Lung (tissue), 12 donors: ENCODE results near the gene P2RX1. TPM values are rescaled to one million over a fixed set of nuclear protein-coding genes. Genes with fewer than 3 reads are reported as not detected.

Source experiments
- ATAC-seq: fragments of 200-7000 bp; cut with Tn5 transposase; one replicate; pipeline ENCODE4 v1.9.1; 2020; ENCODE audit warnings: moderate number of reproducible peaks; ENCODE audit not compliant: insufficient read depth, low FRiP score
- DNase-seq, 3 donors: peaks; one replicate each; pipeline ENCODE4 v3.0.0-alpha.2; 2013 to 2017
- H3K27ac ChIP-seq, 2 donors: one replicate each; pipeline ENCODE4 v1.5.1; 2013; ENCODE audit warnings: mild to moderate bottlenecking in 2 of 2, moderate library complexity in 2 of 2, control low read depth in 1 of 2, inconsistent platforms in 1 of 2, low read depth in 1 of 2, low read length in 1 of 2
- H3K27me3 ChIP-seq, 3 donors: one replicate each; pipeline ENCODE4 v1.5.1; 2013; ENCODE audit warnings: low read length in 2 of 3; ENCODE audit not compliant: control insufficient read depth in 3 of 3, insufficient read depth in 3 of 3
- H3K36me3 ChIP-seq, 4 donors: one replicate each; pipeline ENCODE4 v1.5.1; 2013; ENCODE audit warnings: low read length in 4 of 4, mild to moderate bottlenecking in 1 of 4, moderate library complexity in 1 of 4; ENCODE audit not compliant: control insufficient read depth in 4 of 4, insufficient read depth in 4 of 4
- H3K4me1 ChIP-seq, 5 donors: one replicate each; pipeline ENCODE4 v1.5.1; 2013; ENCODE audit warnings: low read length in 5 of 5, mild to moderate bottlenecking in 2 of 5, moderate library complexity in 1 of 5; ENCODE audit not compliant: control insufficient read depth in 5 of 5, insufficient read depth in 5 of 5
- H3K4me3 ChIP-seq: one replicate; pipeline ENCODE4 v1.5.1; 2013; ENCODE audit warnings: mild to moderate bottlenecking, control low read depth, moderate library complexity
- H3K9ac ChIP-seq, 2 donors: one replicate each; pipeline ENCODE4 v1.5.1; 2013; ENCODE audit warnings: low read length in 2 of 2, control low read depth in 1 of 2; ENCODE audit not compliant: insufficient read depth in 1 of 2
- H3K9me3 ChIP-seq, 4 donors: one replicate each; pipeline ENCODE4 v1.5.1; 2013; ENCODE audit warnings: low read length in 3 of 4, mild to moderate bottlenecking in 1 of 4, moderate library complexity in 1 of 4; ENCODE audit not compliant: control insufficient read depth in 4 of 4, insufficient read depth in 3 of 4
- CTCF ChIP-seq: IDR thresholded peaks from 2 replicates; pipeline ENCODE4 v1.5.1; 2012; ENCODE audit warnings: mild to moderate bottlenecking; ENCODE audit errors: control extremely low read depth, extremely low read depth
- WGBS, 2 donors: extraction: QIAGEN DNeasy Blood & Tissue Kit; methylation state at CpG; one replicate each; pipeline ENCODE4 v1.1.7; 2013; 5-methylcytosine and 5-hydroxymethylcytosine counted together
- polyA plus RNA-seq, 2 donors: library from polyadenylated mRNA; stranded (reverse); fragments of 200-250 nt; gene quantifications; one replicate each; pipeline ENCODE4 v1.2.1, GENCODE V29; 2013
- total RNA-seq, 2 donors: library from RNA; depleted of rRNA in 1 of 2; stranded (reverse); fragments of >200 nt in 1 of 2; gene quantifications; one replicate each; pipeline ENCODE4 v1.2.1, GENCODE V29; 2014 to 2021
- donor health status: control.
- donor health status: control.
- donor health status: Bipolar disorder and iron deficiency.
- donor health status: healthy.
- donor health status: DM: yes; HTN: yes; CAD: no.

P2RX1 gene
- total and polyA plus RNA-seq, 4 donors, result 4.6 to 16.4 (median 10.5) TPM

- Histone ChIP-seq H3K9ac (no peak overlapping the region), H3K27me3 (no peaks in the 10 kb centered on the region), H3K36me3 (peaks cover 0 to 11% (median 0%) of the 10 kb centered on the region in 4 donors), H3K4me3 (no peak overlapping the region), H3K4me1 (peaks cover 0 to 19% (median 0%) of the 10 kb centered on the region in 5 donors), H3K9me3 (no peaks in the 10 kb centered on the region), H3K27ac (no peak overlapping the region)
- TF ChIP-seq CTCF, result no peak
- ATAC-seq (no peak), DNase-seq (no peak)
- WGBS, 2 donors, result 91 to 95% methylated on average over 26 to 28 of the region's 28 CpGs
These were observed 54.2 kb downstream of the P2RX1 start for GRCh38 chr17:3861761-3862681.

- Histone ChIP-seq H3K27me3 (no peaks in the 10 kb centered on the region), H3K4me1 (peaks cover 0 to 18% (median 0%) of the 10 kb centered on the region in 5 donors), H3K27ac (no peak overlapping the region), H3K9me3 (no peaks in the 10 kb centered on the region), H3K4me3 (no peak overlapping the region), H3K36me3 (peaks cover 0 to 11% (median 0%) of the 10 kb centered on the region in 4 donors), H3K9ac (no peak overlapping the region)
- 93 to 95% methylated on average over 30 of the region's 30 CpGs for WGBS, 2 donors
- no peak for TF ChIP-seq CTCF
- ATAC-seq (no peak), DNase-seq (no peak)
These were observed 55.1 kb downstream of the P2RX1 start for GRCh38 chr17:3860939-3861700.

GRCh38 chr17:3859940-3860339, 56.3 kb downstream of the P2RX1 start:
- ATAC-seq (no peak), DNase-seq (peak in 2 of 3 donors; percentile 29 to 37)
- 74 to 87% methylated on average over 9 of the region's 9 CpGs for WGBS, 2 donors
- no peak for TF ChIP-seq CTCF
- Histone ChIP-seq H3K36me3 (peaks cover 0 to 11% (median 0%) of the 10 kb centered on the region in 4 donors), H3K27ac (no peak overlapping the region), H3K4me3 (no peak overlapping the region), H3K9me3 (no peaks in the 10 kb centered on the region), H3K9ac (no peak overlapping the region), H3K27me3 (no peaks in the 10 kb centered on the region), H3K4me1 (peaks cover 0 to 6% (median 0%) of the 10 kb centered on the region in 5 donors)
